ENCODE measurements around the gene CPNE5. TPM values are rescaled to one million over a fixed set of nuclear protein-coding genes. Genes with fewer than 3 reads are reported as not detected.
A peak's percentile ranks its signal among the peaks of the same experiment; 100 is the strongest.

The CPNE5 gene
- total RNA-seq, 1 donor from 2014 or later = not detected

- Histone ChIP-seq H3K4me1 (no peaks in the 10 kb centered on the region), H3K9ac (no peak overlapping the region), H3K27me3 (no peaks in the 10 kb centered on the region), H3K79me2 (ENCODE audit: low read depth) (no peaks in the 10 kb centered on the region), H3F3A (ENCODE audit: low read depth) (no peaks in the 10 kb centered on the region), H2AFZ (replicated peaks) (no peak overlapping the region), H3K4me3 (no peak overlapping the region), H3K4me2 (no peak overlapping the region), H4K20me1 (ENCODE audit: low read depth) (no peaks in the 10 kb centered on the region), H3K9me3 (ENCODE audit: low read depth) (no peaks in the 10 kb centered on the region), H3K36me3 (no peaks in the 10 kb centered on the region), H3K27ac (no peak overlapping the region)
- H3K27me3 Mint-ChIP-seq (ENCODE audit: insufficient read depth, low read depth) = peaks cover 4% of the 10 kb centered on the region
- peaks cover 4% of the 10 kb centered on the region for H3K4me1 Mint-ChIP-seq
- no peaks in the 10 kb centered on the region for H3K9me3 Mint-ChIP-seq
- TF ChIP-seq EZH2 (IDR thresholded peaks at IDR 0.05) (no peak), CTCF (IDR thresholded peaks at IDR 0.05) (no peak), EZH2phosphoT487 (IDR thresholded peaks at IDR 0.05) (no peak)
- no peak for DNase-seq (ENCODE audit: low spot score)
- H3K36me3 Mint-ChIP-seq = no peaks in the 10 kb centered on the region
- H3K27ac Mint-ChIP-seq = no peak overlapping the region
- H3K4me3 Mint-ChIP-seq = no peak overlapping the region
These were observed 138.4 kb downstream of the CPNE5 start for GRCh38 chr6:36700831-36701230.

GRCh38 chr6:36700071-36700812, 139.0 kb downstream of the CPNE5 start:
- Mint-ChIP-seq H3K9me3 (no peaks in the 10 kb centered on the region), H3K4me1 (peaks cover 4% of the 10 kb centered on the region), H3K27me3 (ENCODE audit: insufficient read depth, low read depth) (peaks cover 4% of the 10 kb centered on the region), H3K27ac (peak overlapping the region; percentile 21), H3K4me3 (no peak overlapping the region), H3K36me3 (no peaks in the 10 kb centered on the region)
- TF ChIP-seq EZH2phosphoT487 (IDR thresholded peaks at IDR 0.05) = no peak
- no peak for TF ChIP-seq CTCF (IDR thresholded peaks at IDR 0.05)
- no peak for TF ChIP-seq EZH2 (IDR thresholded peaks at IDR 0.05)
- Histone ChIP-seq H2AFZ (replicated peaks) (no peak overlapping the region), H3K27ac (no peak overlapping the region), H3K9ac (no peak overlapping the region), H3K27me3 (no peaks in the 10 kb centered on the region), H3F3A (ENCODE audit: low read depth) (no peaks in the 10 kb centered on the region), H3K9me3 (ENCODE audit: low read depth) (no peaks in the 10 kb centered on the region), H3K79me2 (ENCODE audit: low read depth) (no peaks in the 10 kb centered on the region), H3K4me3 (no peak overlapping the region), H3K4me2 (no peak overlapping the region), H4K20me1 (ENCODE audit: low read depth) (no peaks in the 10 kb centered on the region), H3K4me1 (no peaks in the 10 kb centered on the region), H3K36me3 (no peaks in the 10 kb centered on the region)
- no peak for DNase-seq (ENCODE audit: low spot score)

- TF ChIP-seq EZH2 (IDR thresholded peaks at IDR 0.05) = no peak
- no peak for TF ChIP-seq EZH2phosphoT487 (IDR thresholded peaks at IDR 0.05)
- TF ChIP-seq CTCF (IDR thresholded peaks at IDR 0.05) = no peak
These were observed 139.9 kb downstream of the CPNE5 start for GRCh38 chr6:36699348-36699747.

More at GRCh38 chr6:36699348-36699747, 139.9 kb downstream of the CPNE5 start:
- H3K9me3 Mint-ChIP-seq = no peaks in the 10 kb centered on the region
- no peak overlapping the region for H3K27ac Mint-ChIP-seq
- no peaks in the 10 kb centered on the region for H3F3A ChIP-seq (ENCODE audit: low read depth)
- H3K27ac ChIP-seq = no peak overlapping the region
- H3K36me3 Mint-ChIP-seq = no peaks in the 10 kb centered on the region
- no peak for DNase-seq (ENCODE audit: low spot score)
- no peaks in the 10 kb centered on the region for H3K27me3 ChIP-seq
- H2AFZ ChIP-seq (replicated peaks) = no peak overlapping the region
- H3K27me3 Mint-ChIP-seq (ENCODE audit: insufficient read depth, low read depth) = peaks cover 4% of the 10 kb centered on the region
- peaks cover 4% of the 10 kb centered on the region for H3K4me1 Mint-ChIP-seq
- H3K36me3 ChIP-seq = no peaks in the 10 kb centered on the region
- no peaks in the 10 kb centered on the region for H3K9me3 ChIP-seq (ENCODE audit: low read depth)
- no peak overlapping the region for H3K4me3 ChIP-seq
- H3K9ac ChIP-seq = no peak overlapping the region
- H3K4me3 Mint-ChIP-seq = no peak overlapping the region
- H3K4me1 ChIP-seq = no peaks in the 10 kb centered on the region
- no peaks in the 10 kb centered on the region for H3K79me2 ChIP-seq (ENCODE audit: low read depth)
- H4K20me1 ChIP-seq (ENCODE audit: low read depth) = no peaks in the 10 kb centered on the region
- H3K4me2 ChIP-seq = no peak overlapping the region
